K562 (cell line): ENCODE data around the gene SGK1. TPM values are rescaled to one million over a fixed set of nuclear protein-coding genes. Genes with fewer than 3 reads are reported as not detected.

Source experiments
- ATAC-seq: fragments of 200-7000 bp; cut with Tn5 transposase; 3 replicates; pipeline ENCODE4 v1.9.1; 2020; ENCODE audit warnings: moderate library complexity
- BruUV-seq: library from RNA; stranded (reverse); fragments of 400-500 nt; replicated peaks from 2 replicates; lab custom pipeline; 2021; lab: Mats Ljungman, UMichigan
- CTCF ChIA-PET: fragments of 300-600 bp; formaldehyde crosslinking; extraction: SDS; loops from one replicate; lab custom pipeline; 2021; ENCODE audit warnings: low intra/inter-chr PET ratio; lab: Yijun Ruan, JAX
- POLR2A ChIA-PET: fragments of 300-600, 350-650 bp; sonication (Branson Sonifier 250); formaldehyde crosslinking; extraction: SDS; loops from one replicate; lab custom pipeline; 2021; ENCODE audit warnings: antibody characterized with exemption, inconsistent platforms; lab: Yijun Ruan, JAX
- DNase-seq, 4 experiments: peaks; one replicate each; pipeline versions ENCODE4 v3.0.0 to v3.0.0-alpha.2; 2011 to 2018; ENCODE audit warnings: low spot score in 3 of 4, mixed read lengths in 3 of 4; ENCODE audit errors: extremely low read depth in 1 of 4
- FAIRE-seq: peaks from 2 replicates; lab custom pipeline; 2011; peaks lifted over from hg19 to GRCh38; lab: Jason Lieb, UNC
- H2AFZ ChIP-seq: 2 replicates; pipeline ENCODE4 v1.6.0; 2011; ENCODE audit warnings: low read depth, low read length, control low read depth, inconsistent platforms
- H3K27ac ChIP-seq: fragments of 200-600 bp; 3 replicates; pipeline ENCODE4 v1.8.0; 2011; ENCODE audit warnings: low read depth, mild to moderate bottlenecking, control low read depth, inconsistent platforms, low read length, moderate library complexity, mixed read lengths; ENCODE audit errors: extremely low read depth
- H3K27me3 ChIP-seq, 2 experiments: fragments of 300-600 bp in 1 of 2; 2 replicates in 1 of 2; 3 replicates in 1 of 2; pipeline versions ENCODE4 v1.6.0 to v1.8.0; 2011; ENCODE audit warnings: inconsistent platforms in 2 of 2, low read length in 2 of 2, mild to moderate bottlenecking in 1 of 2, mixed read lengths in 1 of 2, moderate library complexity in 1 of 2; ENCODE audit not compliant: control insufficient read depth in 2 of 2, insufficient read depth in 2 of 2
- H3K36me3 ChIP-seq: fragments of 300-600 bp; 3 replicates; pipeline ENCODE4 v1.8.0; 2011; ENCODE audit warnings: mild to moderate bottlenecking, low read length, inconsistent platforms; ENCODE audit not compliant: control insufficient read depth, insufficient read depth
- H3K4me1 ChIP-seq, 2 experiments: fragments of 200-600 bp in 1 of 2; replicated peaks in 1 of 2; 2 replicates in 1 of 2; 3 replicates in 1 of 2; pipeline versions ENCODE4 v1.5.1 to v1.8.0; 2011; ENCODE audit warnings: inconsistent platforms in 2 of 2, low read length in 2 of 2, mild to moderate bottlenecking in 1 of 2, mixed read lengths in 1 of 2, moderate library complexity in 1 of 2; ENCODE audit not compliant: control insufficient read depth in 2 of 2, insufficient read depth in 2 of 2
- H3K4me2 ChIP-seq: 2 replicates; pipeline ENCODE4 v1.6.1; 2011; ENCODE audit warnings: low read length, control low read depth, inconsistent platforms, mixed read lengths; ENCODE audit not compliant: insufficient read depth
- H3K4me3 ChIP-seq: fragments of 200-600 bp; sonication (generic), shearing (Covaris generic); 2 replicates; pipeline ENCODE4 v1.5.1; 2016; ENCODE audit warnings: control low read depth, inconsistent platforms
- H3K79me2 ChIP-seq: fragments of 200-600 bp; 3 replicates; pipeline ENCODE4 v1.8.0; 2011; ENCODE audit warnings: low read length, inconsistent platforms; ENCODE audit not compliant: control insufficient read depth, insufficient read depth
- H3K9ac ChIP-seq, 2 experiments: 2 replicates each; pipeline versions ENCODE4 v1.6.0 to v1.6.1; 2011; ENCODE audit warnings: low read depth in 2 of 2, low read length in 2 of 2, control low read depth in 1 of 2, inconsistent platforms in 1 of 2, mild to moderate bottlenecking in 1 of 2, mixed read lengths in 1 of 2; ENCODE audit not compliant: insufficient read depth in 1 of 2
- H3K9me1 ChIP-seq: one replicate; pipeline ENCODE4 v1.6.0; 2011; ENCODE audit warnings: inconsistent platforms, mild to moderate bottlenecking, low read length, moderate library complexity; ENCODE audit not compliant: control insufficient read depth, insufficient read depth
- H3K9me3 ChIP-seq: replicated peaks from 2 replicates; pipeline ENCODE4 v1.5.1; 2011; ENCODE audit warnings: low read depth, low read length, inconsistent platforms; ENCODE audit not compliant: control insufficient read depth, insufficient read depth
- H4K20me1 ChIP-seq: replicated peaks from 2 replicates; pipeline ENCODE4 v1.6.1; 2011; ENCODE audit warnings: low read length, inconsistent platforms, mixed read lengths; ENCODE audit not compliant: control insufficient read depth, insufficient read depth
- OTX1 ChIP-seq: fragments of 450-650 bp; formaldehyde crosslinking; IDR thresholded peaks from 2 replicates; pipeline ENCODE4 v1.4.0; 2022; ENCODE audit warnings: mild to moderate bottlenecking
- TEAD4 ChIP-seq, 2 experiments: sonication (generic) in 1 of 2; formaldehyde crosslinking in 1 of 2; IDR thresholded peaks; 2 replicates each; pipeline versions ENCODE4 v1.6.1 to v1.8.0; 2012 to 2022; ENCODE audit warnings: borderline replicate concordance in 1 of 2, inconsistent platforms in 1 of 2, low read length in 1 of 2, mild to moderate bottlenecking in 1 of 2, missing genetic modification reagents in 1 of 2
- USF1 ChIP-seq: sonication (generic); formaldehyde crosslinking; IDR thresholded peaks from 2 replicates; pipeline ENCODE4 v1.9.0; 2022; ENCODE audit warnings: mild to moderate bottlenecking, missing genetic modification reagents
- VEZF1 ChIP-seq: fragments of 200-800 bp; sonication (Bioruptor generic); IDR thresholded peaks from 2 replicates; pipeline ENCODE4 v1.6.1; 2017; ENCODE audit warnings: missing genetic modification characterization, missing compliant biosample characterization
- WGBS: fragments of 100-300 bp; shearing (Covaris generic); methylation state at CpG from one replicate; pipeline ENCODE4 v1.1.6; 2016; ENCODE audit warnings: low coverage, mixed read lengths; ENCODE audit not compliant: insufficient coverage; ENCODE audit errors: missing lambda C conversion rate; 5-methylcytosine and 5-hydroxymethylcytosine counted together
- in situ Hi-C: fragments of 300-500 bp; cut with MboI; formaldehyde crosslinking; loops from 4 replicates; pipeline ENCODE4 v1.15.0; 2018; ENCODE audit warnings: inconsistent platforms, mixed read lengths
- intact Hi-C: fragments of 100-400 bp; cut with micrococcal nuclease; formaldehyde crosslinking; loops from 2 replicates; pipeline ENCODE4 v1.14.2; 2022
- polyA plus RNA-seq, 8 experiments: library from polyadenylated mRNA; depleted of rRNA in 4 of 8; stranded (reverse) in 5 of 8; unstranded in 3 of 8; fragments of >200 nt; fragmentation: Nextera tagmentation in 2 of 8; fragmentation: Illumina TruSeq in 1 of 8; extraction: Ambion mirVana in 2 of 8; extraction: Trizol in 1 of 8; gene quantifications; 2 replicates each; pipeline versions ENCODE4 v1.2.1 to v1.2.3, GENCODE V29; 2011 to 2014; ENCODE audit warnings: inconsistent platforms in 1 of 8, missing spikeins in 1 of 8
- total RNA-seq, 7 experiments: library from RNA; depleted of rRNA in 6 of 7; stranded (reverse); fragments of >200 nt in 6 of 7; fragmentation: Illumina TruSeq in 2 of 7; extraction: Trizol in 2 of 7; gene quantifications; 2 replicates each; pipeline versions ENCODE4 v1.2.1 to v1.2.3, GENCODE V29; 2011 to 2021; ENCODE audit warnings: low replicate concordance in 1 of 7

The SGK1 gene
- total and polyA plus RNA-seq, 9 of the 15 experiments (the other 6 are each of a cell fraction or from before 2014, with no cell fraction given), result 3.5 to 7.2 (median 3.9) TPM

- TF ChIP-seq OTX1 (CRISPR knock-in tag) (no peak), TEAD4 (IDR thresholded peaks at IDR 0.05; ENCODE audit: low read length) (no peak), TEAD4 (CRISPR knock-in tag; IDR thresholded peaks at IDR 0.05; ENCODE audit: borderline replicate concordance) (no peak)
Measured at GRCh38 chr6:134346932-134347545, 29.1 kb upstream of the SGK1 start (continued).

- intact Hi-C loops, result no loop called here
Measured at GRCh38 chr6:134345789-134346188, 27.9 kb upstream of the SGK1 start.

More at GRCh38 chr6:134345789-134346188, 27.9 kb upstream of the SGK1 start:
- FAIRE-seq (no peak), ATAC-seq (no peak; the same call in 2 of the 3 replicates), DNase-seq (no peak)
- Histone ChIP-seq H3K4me2 (no peak overlapping the region), H4K20me1 (no peaks in the 10 kb centered on the region), H3K79me2 (no peaks in the 10 kb centered on the region), H3K4me1 (no peaks in the 10 kb centered on the region; a peak in 2 of 5 replicates), H3K9me1 (no peaks in the 10 kb centered on the region), H3K27me3 (no peaks in the 10 kb centered on the region; a peak in 1 of 5 replicates), H3K9me3 (no peaks in the 10 kb centered on the region), H3K9ac (peak overlapping the region in 1 of 2 experiments; percentile 76; a peak in 1 of 4 replicates), H3K36me3 (no peaks in the 10 kb centered on the region), H3K4me3 (no peak overlapping the region), H3K27ac (no peak overlapping the region), H2AFZ (peak overlapping the region; percentile 39)
- POLR2A ChIA-PET, result no interaction called here
- in situ Hi-C loops, result no loop called here
- TF ChIP-seq VEZF1 (CRISPR knock-in tag), result no peak
- TF ChIP-seq USF1, result 0 out of 2 replicates have a peak, but pooled peaks have one; percentile 16
- no TSS peak for BruUV-seq
- 64% methylated on average over 7 of the region's 8 CpGs for WGBS
- CTCF ChIA-PET, result no interaction called here
